HL-60/S4 treated with retinoic acid at 250 ng/mL for 4 days and 3 days (cell line): ENCODE measurements around the gene SPCS1.

Source experiments
- in situ Hi-C: fragments of 300-500 bp; cut with MboI; formaldehyde crosslinking; loops from 2 replicates; pipeline ENCODE4 v1.7.0; 2022; ENCODE audit warnings: low sequenced_read_pairs

Gene SPCS1

DNA sequence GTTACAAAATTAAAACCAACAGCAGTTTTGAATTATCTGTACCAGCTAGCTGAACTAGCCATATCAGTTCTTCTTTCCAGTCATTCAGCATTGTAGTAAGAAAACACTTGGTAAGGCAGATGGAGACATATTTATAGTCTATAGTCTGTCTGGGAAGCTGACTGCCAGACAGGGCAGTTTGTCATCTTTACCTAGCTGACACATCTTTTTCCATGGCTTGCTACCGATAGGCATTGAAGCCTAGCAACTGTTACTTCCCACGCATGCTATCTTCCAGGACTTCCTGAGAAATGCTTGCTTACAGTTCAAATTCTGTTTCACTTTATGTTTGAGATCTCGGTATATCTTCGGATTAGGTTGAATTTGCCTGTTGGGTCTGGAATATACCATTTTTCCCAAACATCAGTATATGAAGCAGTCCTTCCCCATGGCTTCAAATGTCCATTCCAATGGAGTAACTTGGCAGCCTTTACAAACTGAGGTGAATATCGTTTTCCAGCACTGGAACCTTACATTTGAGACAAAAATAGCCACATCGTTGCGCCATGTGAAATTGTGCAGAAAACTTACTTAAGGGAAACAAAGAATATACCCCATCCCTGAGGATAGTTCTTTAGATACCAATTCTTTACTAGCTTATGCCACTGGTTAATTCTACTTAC, 11.2 kb upstream of the SPCS1 start:
- in situ Hi-C loops = no loop called here

DNA sequence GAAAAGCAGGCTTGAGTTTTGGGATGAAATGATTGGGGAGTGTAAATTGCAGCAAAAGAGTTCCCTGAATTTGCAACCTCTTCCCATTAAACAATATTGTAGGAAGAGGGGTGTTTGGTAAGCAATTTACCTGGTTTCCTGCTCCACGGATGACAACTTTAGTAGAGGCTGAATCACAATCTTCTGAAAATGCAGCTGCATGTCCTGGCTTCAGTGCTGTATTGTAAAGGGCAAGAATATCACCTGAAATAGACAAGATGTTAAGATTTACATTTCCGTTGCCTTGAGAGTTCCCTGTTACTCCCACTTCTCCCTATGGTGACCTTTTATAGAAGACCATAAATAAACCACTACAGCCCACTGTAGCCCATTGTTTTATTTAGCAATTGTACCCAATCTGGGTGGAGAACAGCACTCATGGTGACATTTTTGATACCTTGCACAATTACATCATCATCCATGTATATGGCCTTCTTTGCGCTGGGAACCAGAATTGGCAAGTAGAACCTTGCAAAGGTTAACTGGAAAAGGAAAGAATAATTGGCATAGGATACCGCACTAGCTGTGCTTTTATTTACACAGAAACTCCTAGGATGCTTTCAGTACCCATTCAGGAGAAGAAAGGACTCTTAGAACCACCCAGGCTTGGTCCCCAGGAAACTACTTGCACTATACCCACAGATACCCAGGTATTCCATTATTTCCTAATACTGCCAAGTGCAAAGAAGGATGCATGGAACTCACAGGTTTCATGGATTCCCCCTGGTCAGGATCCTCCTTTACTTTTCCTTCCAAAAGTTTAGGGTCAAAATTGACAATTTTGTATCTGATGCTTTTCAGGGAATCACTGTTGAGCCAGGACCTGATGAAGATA, 9.9 kb upstream of the SPCS1 start:
- in situ Hi-C loops = no loop called here

DNA sequence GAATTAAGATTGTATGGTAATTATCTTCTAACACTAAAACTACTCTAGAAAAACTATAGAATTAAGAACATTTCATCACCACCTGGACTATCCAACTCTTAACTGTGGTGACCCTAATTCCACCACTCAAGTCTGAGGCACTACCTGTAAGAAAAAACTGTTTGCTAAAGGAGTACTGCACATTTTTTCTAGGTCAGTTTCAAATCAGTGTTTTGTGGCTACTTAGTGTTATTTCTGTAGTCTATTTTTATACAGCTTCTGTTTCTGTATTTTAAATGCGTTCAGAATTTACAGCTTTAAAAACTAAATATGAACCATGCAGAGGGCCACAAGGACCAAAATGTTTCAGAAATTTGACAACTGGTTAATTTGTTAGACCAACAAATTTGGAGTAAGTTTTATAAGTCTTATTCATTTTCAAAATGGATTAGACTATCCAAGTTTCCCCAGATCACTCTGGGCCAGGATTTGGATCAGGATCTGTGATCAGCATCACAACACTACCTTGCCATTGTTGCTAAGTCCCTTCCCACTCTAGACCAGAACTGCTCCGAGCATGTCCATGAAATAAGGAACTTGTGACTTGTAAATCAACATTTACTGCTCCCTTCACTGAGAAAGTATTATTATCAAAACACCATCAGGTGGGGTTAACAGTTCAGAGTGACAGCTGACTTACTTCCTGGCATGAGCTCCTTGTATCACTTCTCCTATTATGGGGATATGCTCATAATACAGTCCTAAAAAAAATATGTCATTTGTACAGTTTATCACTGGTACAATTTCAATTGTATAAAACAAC, 8.9 kb upstream of the SPCS1 start:
- in situ Hi-C loops = no loop called here

DNA sequence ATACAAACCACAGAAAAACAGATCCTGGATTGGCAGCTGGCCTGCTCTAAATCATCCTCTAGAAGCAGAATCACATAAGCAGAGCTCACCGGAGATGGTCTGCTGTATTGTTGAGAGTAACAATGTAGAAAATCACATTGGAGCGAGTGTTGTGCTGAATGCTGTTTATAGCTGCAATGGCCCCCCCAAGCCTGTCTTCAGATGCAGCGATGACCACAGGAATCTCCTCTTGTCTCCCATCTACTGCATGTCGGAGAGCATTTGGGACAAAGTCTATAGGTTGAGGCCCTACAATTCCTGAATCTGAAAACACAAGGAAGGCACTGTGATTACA, 8.3 kb upstream of the SPCS1 start:
- in situ Hi-C loops = no loop called here

DNA sequence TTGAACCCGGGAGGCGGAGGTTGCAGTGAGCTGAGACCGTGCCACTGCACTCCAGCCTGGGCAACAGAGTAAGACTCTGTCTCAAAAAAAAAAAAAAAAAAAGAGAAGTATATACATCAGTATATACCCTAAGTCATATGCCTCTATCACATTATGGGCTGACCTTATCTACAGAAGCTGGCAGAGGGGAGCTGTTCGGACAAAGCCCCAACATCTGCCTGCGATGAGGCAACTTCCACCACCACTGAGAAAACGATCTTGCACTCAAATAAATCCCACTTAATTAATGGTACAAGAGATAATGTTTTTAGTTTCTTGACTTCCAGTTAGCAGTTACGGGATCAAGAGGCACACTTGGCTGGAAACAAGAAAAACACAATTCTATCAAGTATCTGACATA, 2.6 kb upstream of the SPCS1 start:
- in situ Hi-C loops = no loop called here

DNA sequence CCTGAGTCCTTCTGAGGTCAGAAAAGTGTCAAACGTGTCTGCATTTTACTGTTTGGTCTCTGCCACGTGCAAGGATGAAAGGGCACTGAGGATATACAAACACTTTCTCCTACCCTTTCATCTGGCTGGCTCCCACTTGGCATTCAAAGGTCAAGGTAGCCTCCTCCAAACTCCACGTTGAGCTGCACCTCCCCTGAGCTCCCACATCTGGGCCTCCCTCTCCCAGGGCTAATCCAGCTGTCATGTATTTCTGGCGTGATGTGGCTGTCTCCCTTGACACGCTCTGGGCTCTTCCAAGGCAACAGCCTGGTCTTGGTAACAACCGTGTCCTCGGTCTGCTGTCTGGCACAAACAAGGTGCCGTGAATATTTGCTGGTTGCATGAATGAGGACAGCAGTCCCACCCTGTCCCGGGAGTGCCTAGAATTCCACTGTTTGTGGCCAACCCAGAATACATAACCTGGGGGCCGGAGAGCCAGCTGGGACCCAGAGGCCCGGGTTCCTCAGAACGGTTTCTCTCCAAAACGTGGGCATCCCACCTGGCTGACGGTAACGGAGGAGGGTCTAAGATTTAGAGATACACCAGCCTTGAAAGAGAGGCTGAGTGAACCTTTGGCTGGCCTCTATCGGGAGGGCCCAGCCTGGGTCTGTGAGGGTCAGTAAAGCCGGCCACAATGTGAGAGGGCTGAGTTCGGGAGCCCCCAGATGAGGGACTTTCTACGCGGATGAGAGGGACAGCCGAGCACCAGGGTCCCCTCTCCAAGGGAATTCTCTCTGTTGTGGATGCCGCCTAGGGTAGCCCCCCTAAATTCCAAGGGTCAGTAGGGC, 1.1 kb upstream of the SPCS1 start:
- in situ Hi-C loops = no loop called here

DNA sequence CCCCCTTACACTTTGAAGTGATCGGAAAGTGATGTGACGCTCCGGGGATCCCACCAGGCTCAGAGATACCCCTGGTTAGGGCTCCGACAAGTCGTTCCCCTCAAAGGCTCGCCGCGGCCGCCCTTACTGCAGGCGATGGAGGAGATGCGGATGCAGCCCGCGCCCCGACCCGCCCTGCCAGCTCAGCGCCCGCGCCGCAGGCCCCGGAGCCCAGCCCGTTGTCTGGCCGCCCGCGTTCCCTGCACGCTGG, 543 bp upstream of the SPCS1 start:
- in situ Hi-C loops = no loop called here

DNA sequence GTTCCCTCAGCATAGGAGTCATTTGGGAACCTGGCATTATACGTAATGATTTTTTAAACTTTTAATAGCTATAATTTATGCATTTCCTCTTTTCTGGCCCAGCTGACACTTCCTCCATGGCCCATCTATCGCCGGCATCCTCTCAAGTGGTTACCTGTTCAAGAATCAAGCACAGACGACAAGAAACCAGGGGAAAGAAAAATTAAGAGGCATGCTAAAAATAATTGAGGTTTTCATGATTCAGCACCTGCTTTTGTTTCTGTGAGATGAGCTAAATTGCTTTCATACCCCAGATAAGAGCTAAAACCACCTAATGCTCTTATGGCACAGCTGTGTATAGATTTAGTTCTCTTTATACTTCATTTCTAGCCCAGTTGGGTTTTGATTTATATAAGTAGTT, 1.7 kb downstream of the SPCS1 start:
- in situ Hi-C loops = no loop called here

DNA sequence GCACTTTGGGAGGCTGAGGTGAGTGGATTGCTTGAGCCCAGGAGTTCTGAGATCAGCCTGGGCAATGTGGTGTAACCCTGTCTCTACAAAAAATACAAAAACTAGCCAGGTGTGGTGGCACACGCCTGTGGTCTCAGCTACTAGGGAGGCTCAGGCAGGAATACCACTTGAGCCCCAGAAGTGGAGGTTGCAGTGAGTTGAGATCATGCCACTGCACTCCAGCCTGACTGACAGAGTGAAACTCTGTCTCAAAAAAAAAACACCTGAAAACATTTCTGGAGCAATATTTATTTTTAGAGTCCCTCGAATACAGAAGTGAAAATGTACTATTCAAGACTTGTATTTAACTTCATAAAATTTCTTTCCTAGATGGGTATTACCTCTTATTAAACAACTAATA, 4.6 kb downstream of the SPCS1 start:
- in situ Hi-C loops = no loop called here

DNA sequence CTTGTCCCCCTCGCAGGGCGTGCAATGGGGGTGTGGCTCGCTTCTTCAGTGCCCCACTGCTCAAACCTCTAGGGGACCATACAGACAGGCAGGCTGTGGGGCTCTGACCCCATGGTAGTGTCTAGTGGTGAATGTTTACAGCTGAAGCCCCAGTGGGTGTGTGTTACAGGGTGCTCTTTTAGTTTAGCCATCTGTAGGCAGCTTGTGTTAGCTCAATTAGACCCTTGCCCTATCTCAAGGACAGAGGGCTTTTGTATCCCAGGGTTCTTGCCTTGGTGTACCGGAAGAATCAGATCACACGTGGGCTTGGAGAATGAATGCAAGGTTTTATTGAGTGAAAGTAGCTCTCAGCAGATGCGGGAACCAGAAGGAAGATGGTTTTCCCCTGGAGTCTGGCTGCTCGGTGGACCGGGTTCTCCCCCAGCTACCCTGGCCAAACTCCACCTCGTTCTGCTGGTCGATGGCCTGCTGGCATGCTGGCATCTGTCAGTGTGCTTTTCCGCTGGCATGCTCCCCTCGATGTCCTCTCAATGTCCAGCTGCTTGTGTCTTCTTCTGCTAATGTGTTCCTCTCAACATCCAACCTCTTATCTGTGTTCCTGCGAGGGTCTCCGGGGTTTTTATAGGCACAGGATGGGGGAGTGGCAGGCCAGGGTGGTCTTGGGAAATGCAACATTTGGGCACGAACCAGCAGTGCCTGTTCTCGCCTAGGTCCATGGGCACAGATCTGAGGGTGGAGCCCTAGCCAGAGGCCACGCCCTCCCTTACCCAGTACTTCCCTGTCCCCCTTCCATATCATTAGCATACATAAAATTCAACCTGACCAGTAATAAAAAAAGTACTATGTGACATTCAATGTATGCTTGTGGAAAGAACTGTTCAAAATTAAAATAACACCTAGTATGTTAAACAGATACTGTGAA, 6.6 kb downstream of the SPCS1 start:
- in situ Hi-C loops = no loop called here

DNA sequence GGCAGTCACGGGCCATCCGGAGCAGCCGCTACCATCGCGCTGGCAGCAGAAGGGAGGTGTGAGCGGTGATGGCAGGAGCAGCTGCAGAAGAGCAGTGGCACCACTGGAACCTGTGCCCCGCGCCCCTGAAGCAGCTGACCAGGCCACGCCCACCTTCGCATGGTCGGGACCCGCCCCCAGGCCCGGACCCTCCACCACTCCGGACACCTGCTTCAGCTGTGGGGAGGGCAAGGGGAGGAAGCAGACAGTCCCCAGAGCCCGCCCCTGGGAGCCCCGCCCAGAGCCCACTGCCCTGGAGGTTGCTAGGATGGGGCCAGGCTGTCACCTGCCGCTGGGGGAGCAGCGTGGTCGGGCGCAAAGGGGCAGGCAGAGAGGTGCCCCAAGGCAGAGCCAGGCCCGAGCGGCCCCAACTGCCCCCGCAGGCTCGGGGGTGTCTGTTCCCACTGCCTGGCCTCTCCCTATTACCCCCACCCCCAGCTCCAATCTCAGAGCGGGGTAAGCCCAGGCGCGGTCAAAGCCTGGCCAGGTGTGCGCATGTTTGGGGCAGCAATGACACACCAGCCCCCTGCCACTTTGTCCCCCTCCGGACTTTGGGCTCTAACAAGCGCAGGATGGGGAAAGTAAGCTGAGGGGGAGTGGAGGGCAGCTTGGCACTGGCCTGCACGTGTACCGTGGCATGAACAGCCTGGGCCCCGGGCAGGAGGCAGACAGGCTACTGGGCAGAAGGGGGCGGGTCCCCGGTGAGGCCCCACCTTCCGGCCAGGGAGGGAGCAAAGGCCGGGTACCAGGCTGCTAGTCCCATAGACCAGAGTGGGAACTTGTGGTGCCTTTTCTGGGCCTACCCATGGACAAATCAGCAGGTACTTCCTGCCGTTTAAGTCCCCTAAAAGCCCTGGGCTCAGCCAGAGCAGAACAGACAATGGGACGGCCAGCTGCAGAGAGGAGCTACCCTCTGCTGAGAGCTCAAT, 8.7 kb downstream of the SPCS1 start:
- in situ Hi-C loops = no loop called here

DNA sequence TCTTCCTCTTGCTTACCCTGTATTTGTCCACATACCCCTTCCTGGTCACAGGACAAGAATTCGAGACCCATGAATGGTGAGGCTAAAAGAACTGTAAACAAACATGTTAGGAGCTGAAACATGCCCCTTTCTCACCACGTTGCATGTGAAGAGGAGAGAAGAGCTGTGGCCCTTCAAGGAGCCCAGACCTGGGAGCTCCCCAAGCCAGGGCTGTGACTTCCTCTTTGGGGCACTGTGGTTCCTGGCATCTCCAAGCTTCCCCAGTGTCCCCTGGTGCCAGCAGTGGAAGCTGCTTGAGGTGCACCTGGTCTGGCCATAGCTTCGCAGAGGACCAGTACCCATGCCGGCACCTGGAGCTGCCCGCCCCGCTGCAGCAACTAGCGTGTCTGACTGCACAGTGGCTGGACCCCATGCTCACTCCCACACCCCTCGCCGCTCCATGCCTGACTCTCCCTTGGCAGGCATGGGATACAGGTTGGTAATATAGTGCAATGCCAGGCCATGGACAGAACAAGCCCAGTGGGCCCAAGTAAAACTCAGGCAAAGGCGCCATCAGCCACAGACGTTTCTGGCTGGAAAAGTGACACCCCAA, 9.9 kb downstream of the SPCS1 start:
- in situ Hi-C loops = no loop called here

DNA sequence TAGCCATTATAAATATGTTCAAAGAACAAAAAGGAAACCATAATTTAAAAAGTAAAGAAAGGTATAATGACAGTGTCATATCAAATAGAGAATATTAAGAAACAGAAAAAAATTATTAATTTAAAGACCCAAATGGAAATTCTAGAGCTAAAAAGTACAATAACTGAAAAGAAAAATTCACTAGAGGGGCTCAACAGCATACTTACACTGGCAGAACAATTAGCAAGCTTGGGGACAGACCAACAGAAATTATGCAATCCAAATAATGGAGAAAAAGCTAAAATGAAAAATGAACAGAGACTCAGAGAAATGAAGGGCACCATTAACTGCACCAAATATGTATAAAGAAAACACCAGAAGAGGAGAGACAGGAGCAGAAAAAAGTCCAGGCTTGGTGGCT, 13.7 kb downstream of the SPCS1 start:
- in situ Hi-C loops = no loop called here

DNA sequence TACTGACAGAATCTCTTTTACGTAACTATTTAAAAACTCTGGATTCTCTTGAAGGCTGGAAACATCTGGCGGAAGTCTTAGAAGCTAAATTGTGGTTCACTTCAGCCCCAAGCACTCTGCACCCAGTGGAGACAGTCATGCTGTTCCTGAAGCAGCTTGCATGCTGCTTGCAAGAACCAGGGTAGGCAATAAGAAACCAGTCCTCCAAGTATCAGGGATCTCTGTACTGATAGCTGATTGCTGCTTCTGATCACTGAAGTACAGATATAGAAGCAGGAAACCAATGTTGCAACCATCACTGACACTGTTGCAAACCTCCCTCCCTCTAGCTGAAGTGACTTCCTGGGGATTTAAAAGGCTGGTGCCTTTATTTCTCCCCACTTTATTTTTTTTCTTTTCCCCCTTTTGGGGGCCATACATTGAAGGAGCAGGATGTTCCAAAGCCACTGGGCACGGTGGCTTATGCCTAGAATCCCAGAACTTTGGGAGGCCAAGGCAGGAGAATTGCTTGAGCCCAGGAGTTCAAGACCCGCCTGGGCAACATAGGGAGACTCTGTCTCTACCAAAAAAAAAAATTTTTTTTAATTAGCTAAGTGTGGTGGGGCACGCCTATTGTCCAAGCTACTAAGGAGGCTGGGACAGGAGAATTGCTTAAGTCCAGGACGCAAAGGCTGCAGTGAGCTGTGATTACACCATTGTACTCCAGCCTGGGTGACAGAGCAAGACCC, 15.3 kb downstream of the SPCS1 start:
- in situ Hi-C loops = no loop called here

DNA sequence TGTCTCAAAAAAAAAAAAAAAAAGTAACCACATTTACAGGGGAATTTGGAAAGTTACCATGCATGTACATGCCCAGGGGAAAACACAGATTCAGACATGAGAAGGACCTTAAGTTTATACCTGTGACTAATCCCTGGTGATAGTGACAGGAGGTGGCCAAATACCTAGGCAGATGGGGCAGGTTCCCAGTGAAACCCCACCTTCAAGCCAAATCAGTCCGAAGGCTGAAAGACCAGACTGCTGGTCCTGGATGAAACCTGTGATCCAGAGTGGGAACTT, 15.8 kb downstream of the SPCS1 start:
- in situ Hi-C loops = no loop called here

DNA sequence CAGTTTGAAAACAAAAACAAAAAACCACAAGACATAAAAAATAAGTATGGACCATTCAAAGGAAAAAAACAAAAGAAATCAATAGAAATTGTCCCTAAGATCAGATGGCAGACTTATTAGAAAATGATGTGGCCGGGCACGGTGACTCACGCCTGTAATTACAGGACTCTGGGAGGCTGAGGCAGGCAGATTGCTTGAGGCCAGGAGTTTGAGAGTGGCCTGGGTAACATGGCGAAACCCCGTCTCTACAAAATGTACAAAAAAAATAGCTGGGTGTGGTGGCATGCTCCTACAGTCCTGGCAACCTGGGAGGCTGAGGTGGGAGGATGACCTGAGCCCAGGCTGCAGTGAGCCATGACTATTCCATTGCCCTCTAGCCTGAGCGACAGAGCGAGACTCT, 16.6 kb downstream of the SPCS1 start:
- in situ Hi-C loops = no loop called here

DNA sequence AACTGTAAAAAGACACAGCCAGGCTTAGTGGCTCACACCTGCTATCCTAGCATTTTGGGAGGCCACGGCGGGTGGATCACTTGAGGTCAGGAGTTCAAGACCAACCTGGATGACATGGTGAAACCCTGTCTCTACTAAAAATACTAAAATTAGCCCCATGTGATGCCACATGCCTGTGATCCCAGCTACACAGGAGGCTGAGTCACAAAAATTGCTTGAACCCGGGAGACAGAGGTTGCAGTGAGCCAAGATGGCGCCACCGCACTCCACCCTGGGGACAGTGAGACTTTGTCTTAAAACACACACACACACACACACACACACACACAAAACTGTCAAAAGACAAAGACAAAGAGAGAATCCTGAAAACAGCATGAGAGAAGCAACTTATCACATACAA, 18.0 kb downstream of the SPCS1 start:
- in situ Hi-C loops = no loop called here

DNA sequence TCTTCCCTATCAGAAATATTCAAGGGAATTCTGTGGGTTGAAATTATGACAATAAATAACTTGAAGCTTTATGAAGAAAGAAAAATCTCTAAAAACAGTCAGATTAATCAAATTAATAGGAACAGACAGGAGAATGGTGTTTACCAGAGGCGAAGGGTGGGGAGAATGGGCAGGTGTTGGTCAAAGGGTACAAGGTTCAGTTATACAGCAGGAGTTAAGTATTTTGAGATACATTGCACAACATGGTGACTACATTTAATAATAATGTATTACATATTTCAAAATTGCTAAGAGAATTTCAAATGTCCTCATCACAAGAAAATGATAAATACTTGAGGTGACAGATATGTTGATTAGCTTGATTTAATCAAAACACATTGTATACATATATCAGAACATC, 18.6 kb downstream of the SPCS1 start:
- in situ Hi-C loops = no loop called here
